ENCODE measurements around the gene BRINP1. TPM values are rescaled to one million over a fixed set of nuclear protein-coding genes. Genes with fewer than 3 reads are reported as not detected.
"Not testable (repeated sequence)": the region's sequence is repeated elsewhere in the genome, so short reads cannot be mapped to it uniquely, and the experiment has no call there.

Gene BRINP1
- polyA plus RNA-seq, 3 donors: not detected

DNA sequence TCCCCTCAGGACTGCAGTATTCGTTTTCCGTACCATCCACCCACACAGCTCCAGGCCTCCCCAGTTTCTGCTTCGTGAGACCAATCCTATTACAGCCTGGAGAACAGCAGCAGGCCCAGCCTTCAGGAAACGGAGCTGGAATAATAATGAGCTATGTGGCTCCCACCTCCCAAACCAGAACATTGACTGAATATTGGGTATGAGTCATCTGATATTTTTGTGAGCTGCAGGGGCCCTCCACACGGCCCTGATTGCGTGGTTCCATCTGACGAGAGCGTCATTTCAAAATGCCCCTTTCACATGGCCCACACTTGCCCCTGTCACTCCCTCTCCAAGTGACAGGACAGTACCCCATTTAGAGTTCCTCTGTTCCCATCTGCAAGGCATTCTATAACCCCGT lies 192.0 kb downstream of the BRINP1 start:
- H3K27ac ChIP-seq (ENCODE audit: low read depth in 1 of 2, low read length in 2 of 2): no peak overlapping the region
- H3K4me3 ChIP-seq (replicated peaks in 1 of 3; ENCODE audit: low read depth in 2 of 3, low read length in 3 of 3): no peak overlapping the region
- H3K4me1 ChIP-seq (ENCODE audit: control insufficient read depth in 1 of 2, insufficient read depth in 2 of 2, low read length in 2 of 2): no peaks in the 10 kb centered on the region
- H3K27me3 ChIP-seq (ENCODE audit: control insufficient read depth in 2 of 2, insufficient read depth in 2 of 2, low read length in 2 of 2): no peaks in the 10 kb centered on the region
- H3K9ac ChIP-seq (ENCODE audit: insufficient read depth, low read length, poor library complexity, severe bottlenecking): no peak overlapping the region
- no peaks in the 10 kb centered on the region for H3K9me3 ChIP-seq (replicated peaks in 1 of 2; ENCODE audit: control insufficient read depth in 1 of 2, insufficient read depth in 1 of 2, low read length in 2 of 2)
- TF ChIP-seq, protein P1, sequence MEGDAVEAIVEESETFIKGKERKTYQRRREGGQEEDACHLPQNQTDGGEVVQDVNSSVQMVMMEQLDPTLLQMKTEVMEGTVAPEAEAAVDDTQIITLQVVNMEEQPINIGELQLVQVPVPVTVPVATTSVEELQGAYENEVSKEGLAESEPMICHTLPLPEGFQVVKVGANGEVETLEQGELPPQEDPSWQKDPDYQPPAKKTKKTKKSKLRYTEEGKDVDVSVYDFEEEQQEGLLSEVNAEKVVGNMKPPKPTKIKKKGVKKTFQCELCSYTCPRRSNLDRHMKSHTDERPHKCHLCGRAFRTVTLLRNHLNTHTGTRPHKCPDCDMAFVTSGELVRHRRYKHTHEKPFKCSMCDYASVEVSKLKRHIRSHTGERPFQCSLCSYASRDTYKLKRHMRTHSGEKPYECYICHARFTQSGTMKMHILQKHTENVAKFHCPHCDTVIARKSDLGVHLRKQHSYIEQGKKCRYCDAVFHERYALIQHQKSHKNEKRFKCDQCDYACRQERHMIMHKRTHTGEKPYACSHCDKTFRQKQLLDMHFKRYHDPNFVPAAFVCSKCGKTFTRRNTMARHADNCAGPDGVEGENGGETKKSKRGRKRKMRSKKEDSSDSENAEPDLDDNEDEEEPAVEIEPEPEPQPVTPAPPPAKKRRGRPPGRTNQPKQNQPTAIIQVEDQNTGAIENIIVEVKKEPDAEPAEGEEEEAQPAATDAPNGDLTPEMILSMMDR (IDR thresholded peaks at IDR 0.05): no peak
- H3K4me1 Mint-ChIP-seq: no peaks in the 10 kb centered on the region
- H4K20me1 ChIP-seq (ENCODE audit: insufficient read depth, low read length): no peaks in the 10 kb centered on the region
- no peaks in the 10 kb centered on the region for H3K79me2 ChIP-seq (ENCODE audit: insufficient read depth, low read length)
- no peak for DNase-seq
- intact Hi-C loops (cut with micrococcal nuclease): no loop called here
- H3K36me3 Mint-ChIP-seq: no peaks in the 10 kb centered on the region
- 84% methylated on average over 6 of the region's 9 CpGs for WGBS (ENCODE audit: insufficient coverage)
- H3K27me3 Mint-ChIP-seq (ENCODE audit: low read depth in 3 of 3): no peaks in the 10 kb centered on the region
- peaks cover 0 to 9% (median 5%) of the 10 kb centered on the region in 7 donors for H3K9me3 Mint-ChIP-seq
- H3K27ac Mint-ChIP-seq: no peak overlapping the region
- H3K36me3 ChIP-seq (replicated peaks in 1 of 2; ENCODE audit: control insufficient read depth in 1 of 2, insufficient read depth in 2 of 2, low read length in 2 of 2): no peaks in the 10 kb centered on the region
- H3K4me2 ChIP-seq (replicated peaks; ENCODE audit: extremely low read depth, low read length, poor library complexity, severe bottlenecking): no peak overlapping the region
- no peak overlapping the region for H3K4me3 Mint-ChIP-seq
- H2AFZ ChIP-seq (ENCODE audit: insufficient read depth, low read depth, low read length, poor library complexity, severe bottlenecking): no peak overlapping the region

DNA sequence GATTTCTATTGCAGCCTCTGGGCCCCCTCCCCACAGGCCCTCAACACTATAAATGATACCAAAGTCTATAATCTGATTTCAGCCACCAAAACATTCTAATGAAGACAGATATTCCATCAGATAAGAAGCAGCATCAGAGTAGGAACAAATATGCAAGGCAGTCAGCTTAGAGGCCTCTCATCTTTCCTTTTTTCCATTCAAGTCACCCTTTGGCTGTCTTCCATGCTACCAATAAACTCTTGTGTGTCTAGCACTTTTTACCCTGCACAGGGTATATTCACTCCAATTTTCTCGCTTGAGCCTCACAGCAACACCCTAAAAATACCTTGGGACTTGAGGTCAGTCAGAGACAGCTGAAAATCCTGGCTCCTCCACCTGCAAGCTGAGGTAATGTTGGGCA lies 193.7 kb downstream of the BRINP1 start:
- Mint-ChIP-seq H3K4me3 (no peak overlapping the region), H3K4me1 (no peaks in the 10 kb centered on the region), H3K9me3 (peaks cover 0 to 9% (median 5%) of the 10 kb centered on the region in 7 donors), H3K36me3 (no peaks in the 10 kb centered on the region), H3K27me3 (ENCODE audit: low read depth in 3 of 3) (no peaks in the 10 kb centered on the region), H3K27ac (no peak overlapping the region)
- no peak overlapping the region for H3K4me3 ChIP-seq (replicated peaks in 1 of 3; ENCODE audit: low read depth in 2 of 3, low read length in 3 of 3)
- no peaks in the 10 kb centered on the region for H3K9me3 ChIP-seq (replicated peaks in 1 of 2; ENCODE audit: control insufficient read depth in 1 of 2, insufficient read depth in 1 of 2, low read length in 2 of 2)
- H3K27me3 ChIP-seq (ENCODE audit: control insufficient read depth in 2 of 2, insufficient read depth in 2 of 2, low read length in 2 of 2): no peaks in the 10 kb centered on the region
- H3K79me2 ChIP-seq (ENCODE audit: insufficient read depth, low read length): no peaks in the 10 kb centered on the region
- H3K4me2 ChIP-seq (replicated peaks; ENCODE audit: extremely low read depth, low read length, poor library complexity, severe bottlenecking): no peak overlapping the region
- no peak overlapping the region for H2AFZ ChIP-seq (ENCODE audit: insufficient read depth, low read depth, low read length, poor library complexity, severe bottlenecking)
- TF ChIP-seq, protein P1 (IDR thresholded peaks at IDR 0.05): no peak
- WGBS (ENCODE audit: insufficient coverage): no CpG with 5 or more reads among the region's 1 CpG
- no peak for DNase-seq
- H3K9ac ChIP-seq (ENCODE audit: insufficient read depth, low read length, poor library complexity, severe bottlenecking): no peak overlapping the region
- intact Hi-C loops (cut with micrococcal nuclease): no loop called here
- no peaks in the 10 kb centered on the region for H3K36me3 ChIP-seq (replicated peaks in 1 of 2; ENCODE audit: control insufficient read depth in 1 of 2, insufficient read depth in 2 of 2, low read length in 2 of 2)
- H3K4me1 ChIP-seq (ENCODE audit: control insufficient read depth in 1 of 2, insufficient read depth in 2 of 2, low read length in 2 of 2): no peaks in the 10 kb centered on the region
- no peak overlapping the region for H3K27ac ChIP-seq (ENCODE audit: low read depth in 1 of 2, low read length in 2 of 2)
- no peaks in the 10 kb centered on the region for H4K20me1 ChIP-seq (ENCODE audit: insufficient read depth, low read length)

DNA sequence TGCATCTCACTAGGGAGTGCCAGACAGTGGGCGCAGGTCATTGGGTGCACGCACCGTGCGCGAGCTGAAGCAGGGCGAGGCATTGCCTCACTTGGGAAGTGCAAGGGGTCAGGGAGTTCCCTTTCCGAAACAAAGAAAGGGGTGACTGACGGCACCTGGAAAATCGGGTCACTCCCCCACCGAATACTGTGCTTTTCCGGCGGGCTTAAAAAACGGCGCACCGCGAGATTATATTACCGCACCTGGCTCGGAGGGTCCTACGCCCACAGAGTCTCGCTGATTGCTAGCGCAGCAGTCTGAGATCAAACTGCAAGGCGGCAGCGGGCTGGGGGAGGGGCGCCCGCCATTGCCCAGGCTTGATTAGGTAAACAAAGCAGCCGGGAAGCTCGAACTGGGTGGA lies 200.0 kb downstream of the BRINP1 start:
- WGBS (ENCODE audit: insufficient coverage): 79% methylated on average over 8 of the region's 27 CpGs
- H3K27me3 ChIP-seq (ENCODE audit: control insufficient read depth in 2 of 2, insufficient read depth in 2 of 2, low read length in 2 of 2); H3K27ac ChIP-seq (ENCODE audit: low read depth in 1 of 2, low read length in 2 of 2); H3K4me2 ChIP-seq (replicated peaks; ENCODE audit: extremely low read depth, low read length, poor library complexity, severe bottlenecking); H3K36me3 ChIP-seq (replicated peaks in 1 of 2; ENCODE audit: control insufficient read depth in 1 of 2, insufficient read depth in 2 of 2, low read length in 2 of 2); H4K20me1 ChIP-seq (ENCODE audit: insufficient read depth, low read length); H3K27me3 Mint-ChIP-seq (ENCODE audit: low read depth in 3 of 3); H3K36me3 Mint-ChIP-seq; DNase-seq; H3K4me1 Mint-ChIP-seq; H3K4me3 Mint-ChIP-seq; H3K4me1 ChIP-seq (ENCODE audit: control insufficient read depth in 1 of 2, insufficient read depth in 2 of 2, low read length in 2 of 2); intact Hi-C loops (cut with micrococcal nuclease); H3K27ac Mint-ChIP-seq; H3K9ac ChIP-seq (ENCODE audit: insufficient read depth, low read length, poor library complexity, severe bottlenecking); H3K79me2 ChIP-seq (ENCODE audit: insufficient read depth, low read length); H3K4me3 ChIP-seq (replicated peaks in 1 of 3; ENCODE audit: low read depth in 2 of 3, low read length in 3 of 3); H2AFZ ChIP-seq (ENCODE audit: insufficient read depth, low read depth, low read length, poor library complexity, severe bottlenecking): not testable (repeated sequence)
- peaks cover 9 to 16% of the 10 kb centered on the region in 2 donors for H3K9me3 ChIP-seq (replicated peaks in 1 of 2; ENCODE audit: control insufficient read depth in 1 of 2, insufficient read depth in 1 of 2, low read length in 2 of 2)
- peaks cover 9 to 18% (median 15%) of the 10 kb centered on the region in 7 donors for H3K9me3 Mint-ChIP-seq

Measured in CD14-positive monocyte (primary cell).